Activated effector memory CD4-positive, alpha-beta T cell treated with Interleukin-2 at 50 U/mL for 16 hours (primary cell): ENCODE measurements around the gene MRPS21.

Experiments used
- DNase-seq: peaks from one replicate; pipeline ENCODE4 v3.0.0-alpha.2; 2020

Gene MRPS21

DNA sequence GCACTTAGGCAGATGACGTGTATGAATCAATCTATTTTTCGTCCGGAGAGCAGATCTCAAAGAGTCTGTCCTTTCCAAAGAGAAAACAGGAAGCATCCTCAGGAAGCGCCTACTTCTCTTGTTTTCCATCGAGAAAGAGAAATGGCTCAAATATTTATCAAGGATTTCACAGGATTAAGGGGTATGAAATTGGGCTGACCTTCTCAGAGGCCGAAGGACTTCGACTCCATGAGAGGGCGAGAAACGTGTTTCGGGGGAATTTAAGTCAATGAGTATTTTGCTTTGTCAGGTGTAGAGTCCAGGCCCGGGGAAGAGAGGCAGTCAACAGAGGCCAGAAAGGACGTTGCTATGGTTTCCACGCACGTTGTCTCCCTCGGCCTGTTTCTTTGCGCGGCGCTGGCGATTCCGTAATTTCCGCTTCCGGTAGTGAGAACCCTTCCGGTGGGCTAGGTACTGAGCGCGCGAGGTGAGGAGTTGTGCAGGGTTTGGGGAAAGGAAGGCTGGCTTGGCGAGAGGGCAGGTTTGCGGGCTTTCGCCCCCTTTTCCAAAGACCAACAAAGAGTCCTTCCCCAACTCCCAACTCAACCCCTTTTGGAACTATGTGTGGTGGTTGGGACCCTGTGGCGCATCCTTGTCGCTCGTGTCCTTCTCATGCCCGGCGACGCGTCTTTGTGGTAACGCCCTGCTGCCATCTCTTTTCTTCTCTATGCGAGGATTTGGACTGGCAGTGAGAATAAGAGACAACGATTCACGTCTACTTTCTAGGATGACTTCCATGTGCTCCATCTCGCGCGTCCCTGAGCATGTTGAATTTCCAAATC lies at the start of gene MRPS21:
MRPS21 (plus strand) TSS at position 429 of the 821 bp plus-strand sequence. CDS start 506 bp downstream, outside the sequence.
- DNase-seq, result peak; percentile 76

DNA sequence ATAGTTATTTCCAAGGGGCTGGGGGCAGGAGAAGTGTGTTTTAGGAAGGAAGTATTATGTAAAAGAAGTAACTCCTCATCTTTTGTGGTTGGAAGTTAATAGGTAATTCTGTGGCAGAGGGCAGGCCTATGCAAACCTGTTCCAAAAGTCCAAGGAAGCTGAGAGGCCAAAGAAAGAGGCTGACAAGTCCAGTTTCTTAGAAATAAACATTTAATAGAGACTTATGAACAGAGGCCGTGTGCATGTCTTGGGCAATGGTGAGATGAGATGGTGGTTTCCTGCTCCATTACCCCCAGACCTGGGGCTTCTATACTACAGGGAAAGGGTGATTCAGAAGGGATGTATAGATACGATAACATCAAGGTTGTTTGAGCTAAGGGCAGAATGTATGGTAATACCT lies 43.7 kb upstream of the MRPS21 start:
- DNase-seq, result no peak

DNA sequence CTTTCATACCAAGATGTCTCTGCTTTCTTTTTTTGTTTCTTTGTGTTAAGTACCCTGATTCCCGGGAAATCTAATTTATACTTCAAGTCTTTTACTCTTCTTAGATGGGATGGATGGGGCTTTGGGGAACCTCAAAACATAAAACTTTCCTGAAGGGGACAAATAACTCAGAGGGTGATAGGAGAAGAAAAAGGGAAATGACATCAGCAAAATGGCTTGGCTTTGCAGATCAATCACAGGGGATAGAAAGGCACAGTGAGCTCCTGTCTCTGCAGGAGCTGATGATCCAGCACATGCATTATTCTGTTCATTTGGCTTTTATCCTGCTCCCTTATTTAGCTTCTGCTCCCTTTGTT lies 37.5 kb upstream of the MRPS21 start:
- DNase-seq, result no peak

DNA sequence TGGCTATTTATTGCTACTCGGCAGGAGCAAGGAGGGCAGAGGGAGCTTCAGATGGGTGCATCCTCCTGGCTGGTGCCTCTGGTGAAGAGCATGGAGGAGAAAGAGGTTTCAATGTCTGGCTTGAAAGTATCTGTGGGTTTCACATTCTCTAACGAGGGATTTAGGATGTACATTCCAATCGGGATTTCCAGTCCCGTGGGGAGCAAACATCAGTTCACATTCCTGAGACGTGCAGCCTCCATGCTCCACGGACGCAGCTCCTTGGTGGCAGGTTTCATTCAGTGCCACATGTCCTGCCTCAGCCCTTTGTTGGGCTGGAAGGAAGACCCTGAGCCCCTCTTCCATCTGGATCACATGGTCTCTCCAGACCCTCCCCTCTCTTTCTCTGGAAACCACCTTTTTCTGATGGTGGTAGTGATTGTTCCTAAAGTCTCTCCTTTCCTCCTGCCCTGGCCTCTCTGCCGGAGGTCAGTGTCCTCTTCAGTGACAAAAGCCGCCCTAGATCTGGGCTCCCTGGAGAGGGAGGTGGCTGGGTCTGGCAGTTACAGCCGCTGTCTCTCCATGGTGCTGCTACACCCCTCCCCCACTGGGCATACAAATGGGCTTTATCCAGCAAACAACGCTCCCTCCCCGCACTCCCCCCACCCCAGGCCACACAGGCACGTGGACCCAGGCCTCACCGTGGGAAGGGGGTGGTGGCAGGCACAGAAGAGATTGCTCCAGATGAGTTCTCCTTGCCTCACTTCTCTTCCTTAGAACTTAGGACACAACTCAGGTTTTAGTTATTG lies 36.9 kb upstream of the MRPS21 start:
- no peak for DNase-seq

- DNase-seq, result no peak
Observed at GRCh38 chr1:150257624-150258585, 35.8 kb upstream of the MRPS21 start, which contains the start of gene CA14. TSS of gene CA14 (plus strand) at chr1:150257774. CDS start at chr1:150258129, 355 bp downstream.

DNA sequence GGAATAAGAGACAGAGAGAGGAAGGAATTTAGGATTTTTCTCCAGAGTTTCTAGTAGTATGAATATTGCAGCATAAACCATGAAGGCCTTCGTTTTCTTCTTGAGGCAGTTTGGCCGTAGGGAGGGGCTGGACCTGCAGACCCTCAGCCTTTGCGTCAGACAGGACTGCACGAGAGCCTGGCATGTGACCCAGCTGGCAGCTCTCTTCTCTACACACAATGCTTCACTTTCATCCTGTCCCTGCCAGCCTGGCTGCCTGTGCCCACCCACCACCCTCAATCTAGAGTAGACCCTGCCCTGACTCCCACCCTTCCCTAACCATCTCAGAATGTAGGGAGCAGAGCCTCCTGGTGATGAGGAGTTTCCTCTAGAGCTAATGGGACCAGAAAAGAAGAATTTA lies 34.4 kb upstream of the MRPS21 start:
- DNase-seq, result no peak

- no peak for DNase-seq
Observed at GRCh38 chr1:150259758-150260669, 33.6 kb upstream of the MRPS21 start.

DNA sequence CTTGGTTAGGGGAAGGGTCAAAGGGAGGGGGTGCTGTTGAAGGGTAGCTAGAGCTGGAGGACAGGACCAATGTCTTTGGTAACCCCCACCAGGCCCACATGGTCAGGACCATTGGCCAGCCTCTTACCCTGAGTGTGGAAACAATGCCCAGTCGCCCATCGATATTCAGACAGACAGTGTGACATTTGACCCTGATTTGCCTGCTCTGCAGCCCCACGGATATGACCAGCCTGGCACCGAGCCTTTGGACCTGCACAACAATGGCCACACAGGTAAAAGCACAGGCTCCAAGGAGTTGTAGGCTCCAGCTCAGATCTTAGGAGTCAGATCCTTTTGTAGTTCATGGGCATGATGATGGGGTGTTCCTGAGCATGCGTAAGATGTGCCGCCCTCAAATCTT lies 32.3 kb upstream of the MRPS21 start:
- no peak for DNase-seq

- DNase-seq, result no peak
Observed at GRCh38 chr1:150262388-150263320, 31.0 kb upstream of the MRPS21 start.

GRCh38 chr1:150263549-150263948 lies 30.1 kb upstream of the MRPS21 start:
- no peak for DNase-seq

DNA sequence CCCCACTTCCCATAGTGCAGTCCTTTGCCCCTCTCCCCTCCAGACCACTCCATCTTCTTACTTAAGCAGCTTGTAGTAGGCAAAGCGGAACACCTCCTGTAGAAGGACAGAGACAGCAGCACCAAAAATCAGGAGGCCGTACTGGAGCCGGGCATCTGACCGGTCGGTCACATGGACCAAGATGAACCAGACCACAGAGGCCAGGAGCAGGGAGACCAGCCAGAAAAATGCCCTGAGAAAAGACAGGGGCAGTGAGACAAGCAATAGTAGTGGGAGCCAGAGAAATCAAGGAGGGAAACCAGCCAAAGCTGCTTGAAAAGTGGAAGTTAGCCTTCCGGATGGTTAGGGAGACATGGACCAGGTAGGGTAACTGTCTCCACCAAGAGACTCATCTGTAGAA lies 25.8 kb upstream of the MRPS21 start:
- no peak for DNase-seq

- DNase-seq, result peak; percentile 36
Observed at GRCh38 chr1:150268340-150268704, 25.3 kb upstream of the MRPS21 start.

DNA sequence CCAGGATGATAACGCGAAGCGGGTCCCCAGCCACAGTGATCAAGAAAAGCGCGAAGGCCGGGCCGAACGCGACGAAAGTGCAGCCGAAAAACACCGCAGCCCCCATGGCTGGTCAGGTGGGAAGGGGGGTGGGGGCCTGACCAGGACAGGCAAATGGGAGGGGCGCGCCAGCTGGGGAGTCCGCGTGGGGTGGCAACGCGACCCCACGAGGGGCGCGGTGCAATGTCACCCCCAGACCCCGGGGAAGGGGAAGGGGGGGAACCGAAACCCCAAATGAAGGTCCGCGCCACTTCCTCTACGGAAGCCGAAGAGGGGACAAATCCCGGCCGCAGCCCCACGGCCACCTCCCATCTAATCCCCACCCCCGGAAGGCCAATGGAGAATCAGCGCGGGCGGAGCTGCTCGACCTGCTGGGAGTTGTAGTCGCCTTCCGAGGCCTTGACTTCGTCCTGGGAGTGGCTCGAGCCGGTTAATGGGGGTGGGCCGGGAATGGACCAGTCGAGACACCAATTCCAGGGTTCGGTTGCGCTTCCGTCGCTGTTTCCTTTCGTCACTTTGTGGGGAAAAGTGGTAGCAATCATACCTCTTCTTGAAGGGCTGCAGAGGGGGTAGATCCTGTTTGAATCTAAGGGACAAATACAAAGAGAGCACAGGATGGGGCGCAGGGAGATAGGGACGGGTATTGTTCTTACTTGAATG lies 24.8 kb upstream of the MRPS21 start, which contains the start of gene APH1A:
APH1A (minus strand) TSS at position 312 of the 699 bp plus-strand sequence; CDS start at position 106, 206 bp downstream.
- DNase-seq, result peak; percentile 89

- DNase-seq, result no peak
Observed at GRCh38 chr1:150269451-150269850, 24.2 kb upstream of the MRPS21 start.

GRCh38 chr1:150271291-150271959 lies 22.2 kb upstream of the MRPS21 start:
- no peak for DNase-seq

DNA sequence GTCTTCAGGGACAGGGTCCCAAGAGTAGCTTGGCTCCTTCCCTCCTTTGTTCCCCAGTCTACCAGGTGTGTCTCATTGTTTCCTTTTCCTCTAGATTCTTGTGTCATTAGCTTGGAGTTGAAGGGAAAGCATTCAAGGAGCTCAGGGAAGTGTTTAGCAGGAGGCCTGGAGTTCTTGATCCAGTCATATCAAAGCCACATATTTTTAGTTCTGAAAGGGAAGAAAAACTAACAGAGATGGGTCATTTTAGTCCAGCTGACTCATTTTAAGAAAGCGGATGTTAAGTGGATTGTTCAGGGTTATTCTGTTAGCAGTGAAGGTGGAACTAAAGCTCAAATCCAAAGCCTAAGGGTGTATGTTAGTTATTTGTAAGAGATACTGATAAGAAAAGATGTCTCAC lies 20.4 kb upstream of the MRPS21 start:
- DNase-seq, result no peak

- no peak for DNase-seq
Observed at GRCh38 chr1:150280138-150280707, 13.4 kb upstream of the MRPS21 start.

DNA sequence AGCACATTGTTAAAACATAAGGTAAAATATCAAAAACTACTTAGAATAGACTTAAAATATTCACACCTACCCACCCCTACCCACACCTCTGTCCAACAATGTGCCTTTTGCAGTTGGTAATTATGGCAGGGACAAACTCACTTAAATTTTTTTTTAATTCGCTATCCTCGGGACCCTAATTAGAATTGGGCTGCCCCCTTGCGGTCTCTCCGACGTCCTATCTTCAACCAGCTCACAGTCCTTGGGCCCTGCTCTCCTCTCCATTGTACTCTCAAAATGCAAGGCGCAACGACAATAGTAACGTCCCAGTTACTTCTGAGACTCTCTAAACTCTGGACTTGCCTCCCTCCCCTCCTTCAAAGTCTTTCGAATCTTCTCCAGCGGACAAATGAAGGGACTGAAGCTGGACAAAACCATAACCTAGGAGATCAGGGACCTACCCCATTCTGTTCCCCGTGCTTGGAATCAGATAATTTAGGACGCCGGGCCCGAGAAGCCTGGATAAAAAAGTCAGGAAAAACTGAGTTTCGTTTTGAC lies 12.4 kb upstream of the MRPS21 start:
- peak; percentile 28 for DNase-seq
